Keratinocyte (primary cell): ENCODE measurements around the gene CEP57L1. TPM values are rescaled to one million over a fixed set of nuclear protein-coding genes. Genes with fewer than 3 reads are reported as not detected.

ENCODE experiments used
- DNase-seq: peaks from one replicate; pipeline ENCODE4 v3.0.0-alpha.2; 2011; ENCODE audit warnings: low read depth, missing footprints, low spot score
- FAIRE-seq: peaks from 2 replicates; lab custom pipeline; 2011; peaks lifted over from hg19 to GRCh38; lab: Jason Lieb, UNC
- H2AFZ ChIP-seq: 2 replicates; pipeline ENCODE4 v1.6.0; 2012; ENCODE audit warnings: low read length, control low read depth, inconsistent platforms; ENCODE audit not compliant: control insufficient read depth
- H3K27ac ChIP-seq: 2 replicates; pipeline ENCODE4 v1.5.1; 2011; ENCODE audit warnings: low read length; ENCODE audit not compliant: control insufficient read depth, insufficient read depth
- H3K27me3 ChIP-seq: 3 replicates; pipeline ENCODE4 v1.6.0; 2011; ENCODE audit warnings: low read length; ENCODE audit not compliant: control insufficient read depth, insufficient read depth; ENCODE audit errors: extremely low read depth
- H3K36me3 ChIP-seq, 2 experiments: 2 replicates in 1 of 2; 3 replicates in 1 of 2; pipeline ENCODE4 v1.5.1; 2011; ENCODE audit warnings: low read length in 2 of 2, mild to moderate bottlenecking in 1 of 2; ENCODE audit not compliant: control insufficient read depth in 2 of 2, insufficient read depth in 2 of 2; ENCODE audit errors: extremely low read depth in 1 of 2
- H3K4me1 ChIP-seq: 3 replicates; pipeline ENCODE4 v1.5.1; 2011; ENCODE audit warnings: low read length; ENCODE audit not compliant: control insufficient read depth, insufficient read depth; ENCODE audit errors: extremely low read depth
- H3K4me2 ChIP-seq: 3 replicates; pipeline ENCODE4 v1.6.0; 2011; ENCODE audit warnings: low read depth, low read length; ENCODE audit not compliant: control insufficient read depth, insufficient read depth; ENCODE audit errors: extremely low read depth
- H3K4me3 ChIP-seq, 3 experiments: fragments of 200-600 bp in 1 of 3; sonication (generic) in 1 of 3; 2 replicates in 2 of 3; 3 replicates in 1 of 3; pipeline ENCODE4 v1.5.1; 2011 to 2016; ENCODE audit warnings: low read length in 3 of 3, mild to moderate bottlenecking in 3 of 3, control low read depth in 2 of 3, inconsistent platforms in 1 of 3, low read depth in 1 of 3, mixed read lengths in 1 of 3, mixed run types in 1 of 3, moderate library complexity in 1 of 3; ENCODE audit not compliant: control insufficient read depth in 2 of 3, insufficient read depth in 2 of 3; ENCODE audit errors: extremely low read depth in 1 of 3
- H3K79me2 ChIP-seq: 2 replicates; pipeline ENCODE4 v1.6.0; 2012; ENCODE audit warnings: low read length; ENCODE audit not compliant: control insufficient read depth, insufficient read depth
- H3K9ac ChIP-seq: 3 replicates; pipeline ENCODE4 v1.6.0; 2011; ENCODE audit warnings: low read length; ENCODE audit not compliant: control insufficient read depth, insufficient read depth; ENCODE audit errors: extremely low read depth
- H3K9me1 ChIP-seq: 3 replicates; pipeline ENCODE4 v1.6.0; 2011; ENCODE audit warnings: low read length; ENCODE audit not compliant: control insufficient read depth, insufficient read depth; ENCODE audit errors: extremely low read depth
- H3K9me3 ChIP-seq: 2 replicates; pipeline ENCODE4 v1.5.1; 2012; ENCODE audit warnings: low read depth, low read length; ENCODE audit not compliant: control insufficient read depth
- H4K20me1 ChIP-seq: 3 replicates; pipeline ENCODE4 v1.6.0; 2011; ENCODE audit warnings: low read length; ENCODE audit not compliant: control insufficient read depth, insufficient read depth; ENCODE audit errors: extremely low read depth
- CTCF ChIP-seq, 3 experiments: IDR thresholded peaks in 1 of 3; conservative IDR thresholded peaks in 1 of 3; optimal IDR thresholded peaks in 1 of 3; 2 replicates in 2 of 3; 3 replicates in 1 of 3; pipeline versions ENCODE3 to v1.5.1; 2011; ENCODE audit warnings: low read length in 3 of 3, mild to moderate bottlenecking in 3 of 3, moderate library complexity in 2 of 3, control low read depth in 1 of 3, inconsistent platforms in 1 of 3; ENCODE audit not compliant: insufficient read depth in 2 of 3; ENCODE audit errors: extremely low read depth in 1 of 3
- EZH2 ChIP-seq: IDR thresholded peaks from one replicate; pipeline ENCODE4 v1.6.1; 2012; ENCODE audit warnings: inconsistent platforms, mild to moderate bottlenecking, low read length, moderate library complexity
- dilution Hi-C: fragments of 300-500 bp; cut with MboI; formaldehyde crosslinking; loops from one replicate; pipeline ENCODE4 v1.7.0; 2020; ENCODE audit warnings: low sequenced_read_pairs; ENCODE audit not compliant: extremely low pct_ligation_motif_present
- polyA plus RNA-seq, 5 experiments: library from polyadenylated mRNA; depleted of rRNA in 3 of 5; stranded (reverse) in 3 of 5; stranded (forward) in 1 of 5; unstranded in 1 of 5; fragments of >200 nt; gene quantifications; 1 replicate in 1 of 5; 2 replicates in 3 of 5; 3 replicates in 1 of 5; pipeline versions ENCODE4 v1.2.1 to v1.2.3, GENCODE V29; 2011 to 2012; ENCODE audit warnings: missing spikeins in 2 of 5, low read depth in 1 of 5, low replicate concordance in 1 of 5

CEP57L1 gene
- polyA plus RNA-seq, 1 donor (not counting 4 experiments of a cell fraction or from before 2014, with no cell fraction given): 14.2 TPM

GRCh38 chr6:109050447-109051102 is 44.7 kb upstream of the CEP57L1 start:
- H3K9me3 ChIP-seq: no peaks in the 10 kb centered on the region
- H3K36me3 ChIP-seq: no peaks in the 10 kb centered on the region
- TF ChIP-seq EZH2 (no peak), CTCF (optimal IDR thresholded peaks at IDR 0.05 in 1 of 3, IDR thresholded peaks at IDR 0.05 in 1 of 3, conservative IDR thresholded peaks at IDR 0.05 in 1 of 3; ENCODE audit: extremely low read depth in 1 of 3, insufficient read depth in 2 of 3, low read length in 3 of 3) (no peak)
- H3K4me3 ChIP-seq: no peak overlapping the region
- peak; percentile 23 for FAIRE-seq
- DNase-seq: no peak
- H3K9me1 ChIP-seq: no peaks in the 10 kb centered on the region
- no peaks in the 10 kb centered on the region for H3K79me2 ChIP-seq
- H4K20me1 ChIP-seq: no peaks in the 10 kb centered on the region
- dilution Hi-C loops: no loop called here
- peaks cover 16% of the 10 kb centered on the region for H3K4me1 ChIP-seq
- no peaks in the 10 kb centered on the region for H3K27me3 ChIP-seq
- no peak overlapping the region for H3K27ac ChIP-seq
- H3K4me2 ChIP-seq: no peak overlapping the region
- no peak overlapping the region for H3K9ac ChIP-seq
- no peak overlapping the region for H2AFZ ChIP-seq

- Histone ChIP-seq H2AFZ (no peak overlapping the region), H3K4me2 (no peak overlapping the region), H3K9ac (no peak overlapping the region), H3K4me1 (peaks cover 16% of the 10 kb centered on the region), H4K20me1 (no peaks in the 10 kb centered on the region), H3K9me3 (no peaks in the 10 kb centered on the region), H3K36me3 (no peaks in the 10 kb centered on the region), H3K9me1 (no peaks in the 10 kb centered on the region), H3K27me3 (no peaks in the 10 kb centered on the region), H3K27ac (no peak overlapping the region), H3K79me2 (no peaks in the 10 kb centered on the region), H3K4me3 (no peak overlapping the region)
- DNase-seq (no peak), FAIRE-seq (no peak)
- dilution Hi-C loops: no loop called here
- TF ChIP-seq CTCF (optimal IDR thresholded peaks at IDR 0.05 in 1 of 3, IDR thresholded peaks at IDR 0.05 in 1 of 3, conservative IDR thresholded peaks at IDR 0.05 in 1 of 3; ENCODE audit: extremely low read depth in 1 of 3, insufficient read depth in 2 of 3, low read length in 3 of 3): no peak
These were observed 43.8 kb upstream of the CEP57L1 start for GRCh38 chr6:109051301-109052017.
